ENCODE measurements around the gene SMG7. TPM values are rescaled to one million over a fixed set of nuclear protein-coding genes. Genes with fewer than 3 reads are reported as not detected.

Gene SMG7
- total and polyA plus RNA-seq, 5 donors, result 18.6 to 50.8 (median 39.1) TPM

DNA sequence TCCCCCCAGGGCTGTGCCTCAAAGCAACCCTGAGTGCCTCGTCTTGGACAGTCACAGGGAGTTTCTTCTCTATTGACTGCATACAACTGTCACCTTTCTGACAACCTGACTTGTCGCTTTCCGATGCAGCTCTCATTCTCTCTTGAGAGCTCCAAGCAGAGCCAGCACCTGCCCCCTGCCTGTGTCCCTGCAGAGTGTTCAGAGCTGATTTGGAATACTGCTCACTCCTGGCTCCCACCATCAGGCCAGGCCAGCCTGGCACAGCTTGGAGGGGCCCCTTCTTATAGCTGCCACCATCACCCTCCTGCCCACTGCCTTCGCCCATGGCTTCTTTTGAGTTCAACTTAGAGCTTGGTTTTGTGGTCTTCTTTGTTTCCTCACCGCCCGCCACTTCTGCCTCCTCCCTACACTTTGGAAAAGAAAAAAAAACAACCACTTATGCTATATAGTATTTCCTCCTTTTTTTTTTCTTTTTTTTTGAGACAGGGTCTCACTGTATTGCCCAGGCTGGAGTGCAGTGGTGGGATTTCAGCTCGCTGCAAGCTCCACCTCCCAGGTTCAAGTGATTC is 105.7 kb downstream of the SMG7 start:
- no peaks in the 10 kb centered on the region for H3K9me3 ChIP-seq (ENCODE audit: control insufficient read depth, low read length)
- WGBS, result 83% methylated on average over 7 of the region's 7 CpGs
- ATAC-seq (no peak), DNase-seq (no peak)
- no peak overlapping the region for H3K4me3 ChIP-seq (ENCODE audit: low read length)
- H3K27me3 ChIP-seq (ENCODE audit: control insufficient read depth, insufficient read depth), result no peaks in the 10 kb centered on the region
- H3K4me1 ChIP-seq (ENCODE audit: control insufficient read depth, insufficient read depth, low read length), result peaks cover 2% of the 10 kb centered on the region
- H3K27ac ChIP-seq (ENCODE audit: low read length), result no peak overlapping the region
- intact Hi-C loops (cut with DNase I), result no loop called here

DNA sequence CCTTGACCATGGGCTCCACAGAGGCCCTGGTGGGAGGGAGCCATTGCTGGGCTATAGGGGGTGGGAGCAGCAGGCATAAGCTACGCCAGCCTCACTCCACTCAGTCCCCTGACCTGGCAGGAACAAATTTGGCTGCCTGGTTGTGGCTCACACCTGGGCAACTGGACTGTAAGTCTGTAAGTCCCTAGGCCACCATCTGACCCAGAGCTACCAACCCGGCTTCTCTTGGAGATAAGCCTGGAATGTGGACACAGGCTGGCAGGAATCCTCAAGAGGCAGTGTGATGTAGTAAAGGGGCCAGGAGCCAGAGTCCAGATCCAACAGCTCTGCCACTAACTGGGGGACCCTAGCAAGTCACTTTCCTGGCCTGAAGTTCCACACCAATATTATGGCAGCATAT is 106.6 kb downstream of the SMG7 start:
- Histone ChIP-seq H3K9me3 (ENCODE audit: control insufficient read depth, low read length) (no peaks in the 10 kb centered on the region), H3K27me3 (ENCODE audit: control insufficient read depth, insufficient read depth) (no peaks in the 10 kb centered on the region), H3K4me3 (ENCODE audit: low read length) (no peak overlapping the region), H3K4me1 (ENCODE audit: control insufficient read depth, insufficient read depth, low read length) (peaks cover 2% of the 10 kb centered on the region), H3K27ac (ENCODE audit: low read length) (no peak overlapping the region)
- 77% methylated on average over 2 of the region's 2 CpGs for WGBS
- peak; percentile 12 to 22 for ATAC-seq
- DNase-seq, result no peak
- intact Hi-C loops (cut with DNase I), result no loop called here

DNA sequence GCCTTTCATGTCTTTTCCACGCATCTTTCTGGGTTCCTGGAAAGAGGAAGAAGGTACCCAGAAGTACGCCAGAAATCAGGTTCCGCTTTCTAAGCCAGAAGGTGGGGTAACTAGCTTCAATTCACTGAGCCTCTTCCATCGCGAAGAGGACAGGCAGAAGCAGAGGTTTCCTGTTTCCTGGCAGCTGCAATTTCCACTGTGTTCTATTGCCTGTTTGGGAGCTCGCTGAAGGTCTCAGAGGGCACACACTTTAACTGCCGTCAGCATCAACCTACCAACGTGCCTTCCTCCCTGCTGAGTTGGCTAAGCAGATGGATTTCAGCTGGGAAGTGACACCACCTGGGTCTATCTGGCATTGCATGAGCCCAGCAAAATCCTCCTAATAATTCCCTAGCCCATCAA is 108.0 kb downstream of the SMG7 start:
- Histone ChIP-seq H3K4me1 (ENCODE audit: control insufficient read depth, insufficient read depth, low read length) (peaks cover 2% of the 10 kb centered on the region), H3K27me3 (ENCODE audit: control insufficient read depth, insufficient read depth) (no peaks in the 10 kb centered on the region), H3K9me3 (ENCODE audit: control insufficient read depth, low read length) (no peaks in the 10 kb centered on the region), H3K27ac (ENCODE audit: low read length) (no peak overlapping the region), H3K4me3 (ENCODE audit: low read length) (no peak overlapping the region)
- intact Hi-C loops (cut with DNase I), result no loop called here
- WGBS, result 45% methylated on average over 8 of the region's 8 CpGs
- ATAC-seq (peak; percentile 47 to 61), DNase-seq (no peak)

DNA sequence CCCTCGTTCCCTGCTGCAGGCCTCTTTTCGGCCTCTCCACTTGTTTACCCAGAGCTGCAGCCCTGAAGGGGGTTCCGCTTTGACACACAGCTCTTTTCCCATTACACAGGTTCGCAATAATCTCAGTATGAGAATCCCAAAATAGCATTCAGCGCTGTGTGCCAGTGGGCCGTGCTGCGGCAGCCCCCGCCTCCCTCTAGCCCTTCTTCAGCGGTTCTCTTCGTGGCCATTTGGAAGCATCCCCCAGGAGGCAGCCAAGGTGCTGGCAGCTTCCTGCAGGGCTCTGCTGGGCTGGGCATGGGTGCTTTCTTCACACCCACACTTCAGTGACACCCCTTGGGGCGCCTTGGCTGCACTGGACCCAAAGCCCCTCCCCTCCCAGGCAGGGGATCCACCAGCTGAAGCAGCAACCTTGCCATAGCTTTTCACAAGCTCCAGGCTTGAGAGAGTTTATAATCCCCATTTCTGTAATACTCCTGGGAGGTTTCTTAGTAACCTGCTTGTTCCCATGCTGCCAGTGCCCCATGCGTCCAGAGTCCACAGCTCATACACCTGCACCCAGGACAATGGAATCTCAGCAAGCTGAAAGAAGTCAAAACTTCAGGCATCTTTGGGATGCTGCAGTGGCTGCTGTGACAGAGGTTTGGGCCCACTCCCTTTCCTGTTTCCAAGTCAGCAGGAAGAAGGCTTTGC is 109.9 kb downstream of the SMG7 start:
- Histone ChIP-seq H3K9me3 (ENCODE audit: control insufficient read depth, low read length) (no peaks in the 10 kb centered on the region), H3K4me3 (ENCODE audit: low read length) (no peak overlapping the region), H3K27me3 (ENCODE audit: control insufficient read depth, insufficient read depth) (no peaks in the 10 kb centered on the region), H3K27ac (ENCODE audit: low read length) (no peak overlapping the region), H3K4me1 (ENCODE audit: control insufficient read depth, insufficient read depth, low read length) (peaks cover 2% of the 10 kb centered on the region)
- intact Hi-C loops (cut with DNase I), result no loop called here
- ATAC-seq (peak in 1 of 2 donors; percentile 32), DNase-seq (peak in 1 of 3 donors; percentile 63)
- WGBS, result 66% methylated on average over 12 of the region's 12 CpGs

DNA sequence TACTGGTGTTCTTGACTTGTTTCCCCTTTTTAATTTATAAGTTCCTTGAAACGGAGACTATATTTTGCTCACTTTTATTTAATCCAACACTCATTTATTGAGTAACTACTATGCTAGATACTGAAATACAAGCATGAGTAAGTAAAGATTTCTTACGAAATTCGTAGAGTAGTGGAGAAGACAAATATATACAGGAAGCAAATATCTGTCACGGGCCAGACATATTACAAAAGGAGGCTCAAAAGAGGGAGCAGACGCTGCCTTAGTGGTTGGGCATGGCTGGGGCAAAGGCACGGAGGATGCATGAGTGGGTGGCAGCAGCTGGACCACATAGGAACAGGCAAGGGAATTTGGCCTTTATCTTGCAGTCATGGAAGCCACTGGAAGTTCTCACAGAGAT is 111.2 kb downstream of the SMG7 start:
- intact Hi-C loops (cut with DNase I), result no loop called here
- no peak overlapping the region for H3K27ac ChIP-seq (ENCODE audit: low read length)
- 78% methylated on average over 6 of the region's 6 CpGs for WGBS
- no peak for DNase-seq
- no peak overlapping the region for H3K4me3 ChIP-seq (ENCODE audit: low read length)
- H3K27me3 ChIP-seq (ENCODE audit: control insufficient read depth, insufficient read depth), result no peaks in the 10 kb centered on the region
- H3K9me3 ChIP-seq (ENCODE audit: control insufficient read depth, low read length), result no peaks in the 10 kb centered on the region
- peaks cover 2% of the 10 kb centered on the region for H3K4me1 ChIP-seq (ENCODE audit: control insufficient read depth, insufficient read depth, low read length)
- ATAC-seq, result peak; percentile 44 to 49

DNA sequence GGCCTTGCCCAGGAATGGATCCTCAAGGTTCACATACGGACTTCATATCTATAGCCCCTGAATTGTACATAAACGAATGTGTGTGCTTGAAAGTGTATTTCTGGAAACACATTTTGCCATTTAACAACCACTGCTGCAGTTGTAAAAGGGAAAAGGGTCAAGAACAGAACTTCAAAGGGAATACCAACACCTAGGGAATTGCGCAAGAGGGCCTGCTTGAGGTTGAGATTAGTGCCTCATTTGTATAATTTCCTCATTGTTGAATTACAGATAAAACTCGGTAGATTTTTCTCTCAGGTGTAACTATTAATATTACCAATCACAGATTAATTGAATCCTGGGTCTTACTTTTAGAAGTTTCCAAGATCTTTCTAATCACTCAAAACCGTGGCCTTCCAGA is 111.8 kb downstream of the SMG7 start:
- Histone ChIP-seq H3K9me3 (ENCODE audit: control insufficient read depth, low read length) (no peaks in the 10 kb centered on the region), H3K27ac (ENCODE audit: low read length) (no peak overlapping the region), H3K4me1 (ENCODE audit: control insufficient read depth, insufficient read depth, low read length) (no peaks in the 10 kb centered on the region), H3K27me3 (ENCODE audit: control insufficient read depth, insufficient read depth) (no peaks in the 10 kb centered on the region), H3K4me3 (ENCODE audit: low read length) (no peak overlapping the region)
- intact Hi-C loops (cut with DNase I), result no loop called here
- DNase-seq (no peak), ATAC-seq (no peak)
- WGBS, result 68% methylated on average over 5 of the region's 5 CpGs

DNA sequence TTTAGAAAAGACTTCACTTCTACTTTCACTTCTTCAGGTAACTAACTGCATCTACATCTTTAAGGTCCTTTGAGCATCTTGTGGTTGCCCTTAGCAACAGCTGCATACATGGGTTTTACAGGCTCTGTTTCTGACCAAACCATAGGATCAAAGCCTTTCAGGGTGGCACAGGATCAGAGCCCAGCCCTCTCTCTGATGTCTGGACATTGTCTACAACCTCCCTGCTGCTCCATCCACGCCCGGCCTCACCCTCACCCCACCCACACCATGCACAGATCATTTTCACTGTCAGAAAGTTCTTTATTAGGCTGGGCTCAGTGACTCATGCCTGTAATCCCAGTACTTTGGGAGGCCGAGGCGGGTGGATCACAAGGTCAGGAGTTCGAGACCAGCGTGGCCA is 112.7 kb downstream of the SMG7 start:
- no peaks in the 10 kb centered on the region for H3K4me1 ChIP-seq (ENCODE audit: control insufficient read depth, insufficient read depth, low read length)
- no peak overlapping the region for H3K4me3 ChIP-seq (ENCODE audit: low read length)
- no peak overlapping the region for H3K27ac ChIP-seq (ENCODE audit: low read length)
- no peaks in the 10 kb centered on the region for H3K27me3 ChIP-seq (ENCODE audit: control insufficient read depth, insufficient read depth)
- no peak for DNase-seq
- WGBS, result 86% methylated on average over 6 of the region's 6 CpGs
- ATAC-seq, result no peak
- no peaks in the 10 kb centered on the region for H3K9me3 ChIP-seq (ENCODE audit: control insufficient read depth, low read length)
- intact Hi-C loops (cut with DNase I), result no loop called here

DNA sequence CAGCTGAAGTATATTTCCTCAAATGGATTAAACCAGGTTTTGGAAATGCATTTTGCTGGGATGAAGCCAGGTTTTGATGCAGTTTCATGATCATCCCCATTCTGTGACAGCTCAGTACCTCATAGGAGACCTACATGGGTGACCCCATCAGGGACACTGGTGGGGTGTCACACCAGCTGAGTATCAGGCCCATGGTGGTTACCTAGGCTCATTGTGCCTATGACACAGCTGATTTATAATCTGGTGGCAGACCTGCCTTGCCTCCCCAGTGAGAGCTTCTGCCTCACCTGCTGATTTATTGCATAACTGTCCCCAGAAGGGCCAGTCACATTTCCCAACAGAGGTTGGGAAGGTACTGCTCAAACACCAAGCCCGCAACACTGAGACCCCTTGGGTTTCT is 114.2 kb downstream of the SMG7 start:
- no peak overlapping the region for H3K27ac ChIP-seq (ENCODE audit: low read length)

DNA sequence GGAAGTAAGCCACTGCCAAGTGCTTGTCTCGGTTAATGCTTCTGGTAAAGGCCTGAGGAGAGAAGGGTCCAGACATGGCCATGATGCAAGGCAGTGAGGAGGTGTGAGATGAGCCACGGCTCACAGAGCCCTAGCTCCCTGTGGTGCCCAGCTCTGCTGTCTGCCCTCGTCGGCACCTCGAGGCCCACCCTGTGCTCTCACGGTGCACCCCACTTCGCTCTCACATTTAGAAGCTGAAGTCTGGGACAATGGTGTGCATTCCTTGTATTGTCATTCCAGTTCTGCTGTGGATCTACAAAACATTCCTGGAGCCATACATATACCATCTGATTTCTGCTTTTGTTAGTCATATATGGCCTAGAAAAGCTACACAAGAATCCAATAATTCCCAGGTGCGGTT is 114.6 kb downstream of the SMG7 start:
- WGBS, result 88% methylated on average over 8 of the region's 8 CpGs
- DNase-seq (no peak), ATAC-seq (no peak)
- Histone ChIP-seq H3K27ac (ENCODE audit: low read length) (no peak overlapping the region), H3K27me3 (ENCODE audit: control insufficient read depth, insufficient read depth) (no peaks in the 10 kb centered on the region), H3K4me3 (ENCODE audit: low read length) (no peak overlapping the region), H3K9me3 (ENCODE audit: control insufficient read depth, low read length) (no peaks in the 10 kb centered on the region), H3K4me1 (ENCODE audit: control insufficient read depth, insufficient read depth, low read length) (no peaks in the 10 kb centered on the region)
- intact Hi-C loops (cut with DNase I), result no loop called here

More for the DNA sequence above, 114.2 kb downstream of the SMG7 start:
- 84% methylated on average over 1 of the region's 1 CpG for WGBS
- DNase-seq (no peak), ATAC-seq (no peak)
- H3K9me3 ChIP-seq (ENCODE audit: control insufficient read depth, low read length), result no peaks in the 10 kb centered on the region
- intact Hi-C loops (cut with DNase I), result no loop called here
- H3K27me3 ChIP-seq (ENCODE audit: control insufficient read depth, insufficient read depth), result no peaks in the 10 kb centered on the region
- no peak overlapping the region for H3K4me3 ChIP-seq (ENCODE audit: low read length)
- no peaks in the 10 kb centered on the region for H3K4me1 ChIP-seq (ENCODE audit: control insufficient read depth, insufficient read depth, low read length)

DNA sequence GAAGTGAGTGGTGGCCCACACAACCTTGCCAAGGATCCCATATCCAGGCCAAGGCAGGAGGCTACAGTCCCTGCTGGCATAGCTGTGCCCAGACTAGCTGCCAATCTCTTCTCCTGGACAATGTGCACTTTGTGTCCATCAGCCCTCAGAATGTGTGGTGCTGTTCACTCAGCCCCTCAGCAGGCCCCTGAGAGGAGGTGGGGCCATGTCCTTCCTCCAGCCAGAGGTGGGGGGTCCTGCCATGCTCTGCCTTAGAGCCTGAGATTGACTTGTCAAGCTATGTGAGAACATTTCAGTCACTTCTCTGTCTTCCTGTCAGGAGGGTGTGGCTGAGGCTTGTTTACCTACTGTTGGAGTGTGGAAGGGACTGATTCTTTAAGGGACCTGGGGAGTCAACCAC is 116.5 kb downstream of the SMG7 start:
- Histone ChIP-seq H3K4me1 (ENCODE audit: control insufficient read depth, insufficient read depth, low read length) (no peaks in the 10 kb centered on the region), H3K9me3 (ENCODE audit: control insufficient read depth, low read length) (no peaks in the 10 kb centered on the region), H3K27me3 (ENCODE audit: control insufficient read depth, insufficient read depth) (no peaks in the 10 kb centered on the region), H3K4me3 (ENCODE audit: low read length) (no peak overlapping the region), H3K27ac (ENCODE audit: low read length) (no peak overlapping the region)
- ATAC-seq (peak in 1 of 2 donors; percentile 19), DNase-seq (no peak)
- intact Hi-C loops (cut with DNase I), result no loop called here

DNA sequence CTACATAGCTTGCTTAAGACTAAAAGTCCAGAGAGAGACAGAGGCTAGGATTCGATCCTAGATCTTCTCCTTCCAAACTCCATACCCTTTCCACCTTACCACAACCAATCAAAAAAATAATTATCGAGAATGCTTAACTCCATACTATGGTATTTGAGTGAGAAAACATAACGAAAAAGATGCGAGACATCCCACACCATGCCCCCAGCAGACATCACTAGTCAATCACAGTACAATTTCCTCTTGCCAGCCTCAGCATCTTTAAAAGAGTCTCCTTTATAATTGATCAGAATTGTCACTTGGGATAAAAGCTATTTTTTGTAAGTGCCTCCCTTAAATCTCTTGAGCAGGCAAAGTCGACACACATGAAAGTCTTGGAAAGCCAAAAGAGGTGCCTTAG is 117.1 kb downstream of the SMG7 start:
- H3K9me3 ChIP-seq (ENCODE audit: control insufficient read depth, low read length), result no peaks in the 10 kb centered on the region
- no peak overlapping the region for H3K4me3 ChIP-seq (ENCODE audit: low read length)
- ATAC-seq (no peak), DNase-seq (no peak)
- WGBS, result 90% methylated on average over 5 of the region's 5 CpGs
- no peaks in the 10 kb centered on the region for H3K27me3 ChIP-seq (ENCODE audit: control insufficient read depth, insufficient read depth)
- no peaks in the 10 kb centered on the region for H3K4me1 ChIP-seq (ENCODE audit: control insufficient read depth, insufficient read depth, low read length)
- H3K27ac ChIP-seq (ENCODE audit: low read length), result no peak overlapping the region
- intact Hi-C loops (cut with DNase I), result no loop called here

DNA sequence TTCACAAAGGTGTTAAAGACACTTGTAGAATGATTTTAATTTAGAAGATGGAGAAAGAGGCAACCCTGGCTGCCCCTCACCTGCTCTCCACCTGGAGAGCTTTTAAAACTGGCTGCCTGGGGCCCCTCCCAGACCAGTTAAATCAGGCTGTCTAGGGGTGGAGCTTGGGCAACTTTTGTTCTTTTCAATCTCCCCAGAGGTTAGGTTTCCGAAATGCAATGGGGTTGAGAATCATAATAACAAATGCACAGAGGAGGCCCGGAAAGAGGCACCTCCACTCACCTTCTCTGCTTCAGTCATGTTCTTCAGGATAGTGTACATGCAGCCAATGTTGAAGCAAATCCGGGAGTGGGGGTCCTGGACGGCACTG is 117.6 kb downstream of the SMG7 start:
- Histone ChIP-seq H3K27me3 (ENCODE audit: control insufficient read depth, insufficient read depth) (no peaks in the 10 kb centered on the region), H3K4me3 (ENCODE audit: low read length) (peak overlapping the region; percentile 8), H3K4me1 (ENCODE audit: control insufficient read depth, insufficient read depth, low read length) (no peaks in the 10 kb centered on the region), H3K9me3 (ENCODE audit: control insufficient read depth, low read length) (no peaks in the 10 kb centered on the region), H3K27ac (ENCODE audit: low read length) (peak overlapping the region; percentile 2)
- 81% methylated on average over 4 of the region's 4 CpGs for WGBS
- DNase-seq (no peak), ATAC-seq (no peak)
- intact Hi-C loops (cut with DNase I), result no loop called here
